NCI-H2171 treated with DMSO at 0.1 percent for 48 hours (cell line): ENCODE results near the gene TMSB10.
"Not testable (repeated sequence)": the region's sequence is repeated elsewhere in the genome, so short reads cannot be mapped to it uniquely, and the experiment has no call there.

Source experiments
- DNase-seq: peaks from one replicate; lab custom pipeline; 2025; lab: John Stamatoyannopoulos, UW

TMSB10 gene

DNA sequence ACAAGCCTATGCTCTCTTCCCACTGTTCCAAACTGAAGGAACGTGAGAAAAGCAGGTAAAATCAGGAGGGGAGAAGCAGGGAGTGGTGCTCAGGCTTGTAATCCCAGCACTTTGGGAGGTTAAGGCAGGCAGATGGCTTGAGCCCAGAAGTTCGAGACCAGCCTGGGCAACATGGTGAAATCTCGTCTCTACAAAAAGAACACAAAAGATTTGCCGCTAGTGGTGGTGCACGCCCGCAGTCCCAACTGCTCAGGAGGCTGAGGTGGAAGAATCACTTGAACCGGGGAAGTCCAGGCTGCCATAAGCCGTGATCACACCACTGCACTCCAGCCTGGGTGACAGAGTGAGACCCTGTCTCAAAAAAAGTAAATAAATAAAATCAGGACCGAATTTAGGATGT lies 1.3 kb upstream of the TMSB10 start:
- no peak for DNase-seq

DNA sequence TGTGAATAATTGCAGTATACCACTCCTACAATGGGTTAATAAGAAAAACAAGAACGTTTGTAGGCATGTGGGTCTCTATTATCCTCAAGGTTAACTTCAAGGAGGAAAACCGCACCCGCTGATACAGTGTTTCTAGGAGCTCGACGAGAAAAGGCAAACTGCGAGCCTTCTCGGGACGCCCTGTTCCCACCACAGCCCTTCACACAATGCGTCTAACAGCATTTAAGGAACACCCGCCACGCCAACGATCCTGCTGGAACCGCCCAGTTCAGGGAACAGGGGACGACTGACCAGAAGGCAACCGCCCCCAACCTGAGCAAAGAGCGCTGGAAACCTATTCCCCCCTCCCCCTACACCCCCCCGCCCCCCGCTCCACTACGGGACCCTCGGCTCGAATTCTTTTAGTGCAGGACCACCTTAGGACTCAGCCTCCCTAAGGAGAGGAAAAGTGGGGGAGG lies 710 bp upstream of the TMSB10 start:
- DNase-seq = peak; percentile 17

DNA sequence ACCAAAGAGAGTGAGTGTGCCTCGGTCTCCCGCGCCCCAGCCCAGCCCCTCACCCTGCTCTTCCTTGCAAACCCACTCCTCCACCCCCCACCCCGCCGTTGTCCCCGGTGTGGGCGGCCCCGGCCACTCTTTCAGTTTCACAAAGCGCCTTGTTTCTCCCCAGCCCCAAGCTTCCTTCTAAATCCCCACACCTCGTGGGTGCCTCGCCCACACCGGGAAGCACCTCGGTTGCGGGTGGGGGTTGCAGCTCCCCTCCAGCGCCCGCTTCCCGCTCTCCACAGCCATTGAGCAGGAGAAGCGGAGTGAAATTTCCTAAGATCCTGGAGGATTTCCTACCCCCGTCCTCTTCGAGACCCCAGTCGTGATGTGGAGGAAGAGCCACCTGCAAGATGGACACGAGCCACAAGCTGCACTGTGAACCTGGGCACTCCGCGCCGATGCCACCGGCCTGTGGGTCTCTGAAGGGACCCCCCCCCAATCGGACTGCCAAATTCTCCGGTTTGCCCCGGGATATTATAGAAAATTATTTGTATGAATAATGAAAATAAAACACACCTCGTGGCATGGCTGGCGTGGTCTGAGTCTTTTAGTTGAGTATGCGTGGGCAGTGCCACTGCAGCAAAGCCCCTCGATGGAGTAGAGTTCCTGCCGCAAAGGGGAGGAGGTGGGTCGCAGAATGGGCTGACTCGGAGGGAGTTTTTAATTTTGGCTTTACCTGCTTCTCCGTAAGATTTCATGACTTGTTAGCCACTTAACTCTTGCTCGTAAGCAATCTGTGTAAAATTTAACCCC lies 848 bp downstream of the TMSB10 start:
- no peak for DNase-seq

DNA sequence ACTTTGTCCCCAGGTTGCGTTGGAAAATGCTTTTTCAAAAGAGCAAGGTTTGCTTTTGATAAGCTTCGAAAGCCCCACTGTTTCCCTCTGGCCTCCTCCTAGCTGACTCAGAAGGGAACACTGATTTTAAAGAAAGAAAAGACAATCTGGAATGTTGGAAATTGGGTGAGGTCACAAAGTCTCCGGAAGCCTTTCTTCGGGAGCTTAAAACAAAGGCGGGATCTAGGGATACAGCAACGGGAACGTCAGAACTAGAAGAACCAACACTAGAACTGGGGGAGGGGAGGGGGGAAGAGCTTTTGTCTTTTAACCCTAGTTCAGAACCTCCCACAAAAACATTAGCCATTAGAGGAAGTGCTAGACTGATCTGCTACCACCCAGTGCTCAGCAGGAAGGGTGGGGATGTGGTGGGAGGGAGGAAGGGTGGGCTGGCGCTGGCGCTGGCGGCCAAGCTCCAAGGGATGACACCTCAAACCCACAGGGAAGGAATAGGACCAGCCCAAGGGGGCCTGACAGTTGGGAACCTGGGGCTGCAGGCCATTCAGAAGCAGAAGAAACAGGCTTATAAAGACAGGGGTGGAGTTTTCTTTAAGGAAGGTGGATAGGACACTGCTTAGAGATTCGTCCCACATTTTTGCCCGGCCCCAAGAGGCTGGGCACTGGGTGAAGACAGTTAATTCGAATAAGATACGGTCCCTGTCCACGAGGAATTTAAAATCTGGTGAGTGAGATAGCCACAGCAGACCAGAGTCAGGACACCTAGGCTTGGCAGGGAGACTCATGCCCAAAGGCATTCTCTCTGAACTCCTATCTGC lies 1.7 kb downstream of the TMSB10 start:
- DNase-seq = peak; percentile 27

DNA sequence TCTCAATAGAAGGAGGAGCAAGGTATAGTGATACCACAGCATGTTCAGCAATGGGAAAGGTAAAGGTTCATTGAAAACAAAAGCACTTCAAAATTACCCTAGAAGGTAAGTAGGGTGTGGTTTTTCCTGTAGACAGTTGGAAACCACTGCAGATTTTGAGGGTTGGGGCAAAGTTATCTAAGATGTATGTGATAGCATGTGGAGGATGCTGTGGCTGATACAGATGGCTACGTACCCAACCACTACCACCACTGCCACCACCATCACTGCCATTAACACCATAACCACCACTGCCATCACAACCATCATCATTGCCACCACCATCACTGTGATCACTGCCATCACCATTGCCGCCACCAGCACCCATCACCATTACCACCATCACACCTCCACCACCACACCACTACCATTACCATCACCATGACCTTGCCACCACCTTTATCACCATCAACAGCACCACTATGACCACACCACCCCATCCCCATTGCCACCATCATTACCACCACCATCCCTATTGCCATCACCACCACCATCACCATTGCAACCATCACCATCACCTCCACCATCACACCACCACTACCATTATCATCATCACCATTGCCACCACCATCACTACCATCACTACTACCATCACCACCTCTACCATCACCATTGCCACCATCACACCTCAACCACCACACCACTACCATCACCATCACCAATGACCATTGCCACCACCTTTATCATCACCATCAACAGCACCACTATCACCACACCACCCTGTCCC lies 3.7 kb downstream of the TMSB10 start:
- no peak for DNase-seq

DNA sequence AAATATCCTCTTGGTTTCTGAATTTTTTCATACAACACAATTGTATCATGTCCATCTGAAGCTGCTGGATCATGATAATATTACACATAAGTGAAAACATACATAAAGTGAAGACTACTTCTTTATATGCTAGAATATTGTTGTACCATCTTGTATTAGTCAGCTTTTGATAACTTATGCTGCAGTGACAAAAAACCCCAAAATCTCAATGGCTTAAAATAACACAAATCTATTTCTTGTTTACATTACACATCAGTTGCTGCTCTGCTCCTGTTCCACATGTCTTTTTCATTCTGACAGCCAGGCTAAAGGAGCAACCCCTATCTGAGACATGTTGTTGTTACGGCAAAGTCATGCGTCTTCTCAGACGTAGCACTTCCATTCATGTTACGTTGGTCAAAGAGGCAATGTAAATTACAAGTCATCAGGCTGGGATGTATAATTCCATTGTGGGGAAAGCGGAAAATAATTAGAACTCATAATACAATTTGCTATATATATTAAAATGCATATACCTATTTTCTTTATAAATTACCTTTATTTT lies 5.8 kb downstream of the TMSB10 start:
- no peak for DNase-seq

DNA sequence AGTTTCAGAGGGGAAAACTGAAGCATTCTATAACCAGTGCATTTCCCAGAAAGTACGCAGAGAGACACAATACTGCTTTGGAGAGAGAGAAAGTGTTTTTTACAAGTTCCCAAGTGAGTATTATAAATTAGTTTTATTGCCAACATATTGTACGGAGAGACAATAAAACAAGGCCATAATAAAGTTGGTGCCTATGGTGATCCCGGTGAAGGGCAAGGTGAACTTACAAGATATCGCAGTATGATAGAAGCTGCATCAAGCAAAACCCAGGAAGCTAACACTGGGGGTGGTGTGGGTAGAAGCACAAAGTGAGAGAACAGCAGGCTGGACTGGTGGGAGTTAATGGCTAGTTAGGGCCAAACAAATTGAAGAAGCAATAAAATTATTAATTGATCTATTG lies 7.5 kb downstream of the TMSB10 start:
- DNase-seq = no peak

DNA sequence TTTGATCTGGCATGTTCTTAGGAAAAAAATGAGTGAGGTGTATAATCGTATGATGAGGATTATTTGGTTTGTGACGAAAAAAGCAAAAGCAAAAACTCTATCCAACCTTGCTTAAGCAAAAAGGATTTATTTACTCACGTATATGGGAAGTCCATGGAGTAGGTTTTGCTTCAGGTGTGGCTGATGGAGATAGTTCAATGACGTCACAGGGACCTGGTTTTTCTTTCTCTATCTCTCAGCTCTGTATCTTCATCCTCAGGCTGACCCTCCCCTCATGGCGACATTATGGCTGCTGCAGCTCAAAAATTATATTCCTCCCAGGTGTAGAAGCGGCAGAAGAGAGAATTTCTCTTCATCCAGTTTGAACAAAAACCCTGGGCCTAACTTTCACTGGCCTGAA lies 8.9 kb downstream of the TMSB10 start:
- DNase-seq = no peak

DNA sequence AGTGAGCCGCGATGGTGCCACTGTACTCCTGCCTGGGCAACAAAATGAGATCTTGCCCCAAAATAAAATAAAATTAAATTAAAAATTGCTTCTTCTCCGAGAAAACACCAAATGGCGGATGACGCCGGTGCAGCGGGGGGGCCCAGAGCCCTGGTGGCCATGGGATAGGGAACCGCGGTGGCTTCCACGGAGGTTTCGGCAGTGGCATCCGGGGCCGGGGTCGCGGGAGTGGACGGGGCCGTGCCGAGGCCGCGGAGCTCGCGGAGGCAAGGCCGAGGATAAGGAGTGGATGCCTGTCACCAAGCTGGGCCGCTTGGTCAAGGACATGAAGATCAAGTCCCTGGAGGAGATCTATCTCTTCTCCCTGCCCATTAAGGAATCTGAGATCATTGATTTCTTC lies 10.2 kb downstream of the TMSB10 start:
- not testable (repeated sequence) for DNase-seq

DNA sequence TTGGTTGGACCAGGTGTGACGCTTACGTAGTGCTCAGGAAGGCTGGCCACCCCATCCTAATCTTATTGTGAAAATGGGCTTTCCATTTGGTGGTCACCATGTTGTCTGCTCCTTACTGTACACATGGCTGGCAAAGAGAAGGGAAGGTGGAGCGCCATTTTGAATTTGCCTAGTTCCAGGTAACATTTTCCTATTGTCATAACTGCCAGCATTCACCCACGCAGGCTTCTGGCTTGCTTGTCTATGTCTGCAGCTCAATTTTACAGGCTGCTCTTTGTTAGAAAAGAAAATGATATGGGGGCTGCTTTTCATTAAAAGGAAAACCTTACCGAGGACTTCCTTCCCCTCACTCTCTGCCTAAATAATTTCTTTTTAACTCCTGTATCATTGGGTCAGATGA lies 12.4 kb downstream of the TMSB10 start:
- not testable (repeated sequence) for DNase-seq

DNA sequence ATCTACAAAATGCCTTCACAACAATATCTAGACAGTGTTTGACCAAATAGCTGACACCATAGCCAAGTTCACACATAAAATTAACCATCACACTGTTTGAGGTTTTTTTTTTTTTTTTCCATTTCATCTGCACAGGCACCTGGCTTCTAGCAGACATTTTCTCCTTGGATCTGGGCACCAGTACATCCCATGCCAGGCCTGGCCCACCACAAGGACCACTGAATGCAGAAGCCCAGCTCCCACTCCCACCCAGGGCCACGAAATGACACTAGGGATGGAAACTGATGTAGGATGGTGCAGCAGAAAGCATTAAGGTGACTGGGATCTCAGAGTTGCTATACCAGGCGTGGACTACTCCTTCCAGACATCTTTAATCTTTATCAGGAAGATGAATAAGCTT lies 13.0 kb downstream of the TMSB10 start:
- DNase-seq = no peak

DNA sequence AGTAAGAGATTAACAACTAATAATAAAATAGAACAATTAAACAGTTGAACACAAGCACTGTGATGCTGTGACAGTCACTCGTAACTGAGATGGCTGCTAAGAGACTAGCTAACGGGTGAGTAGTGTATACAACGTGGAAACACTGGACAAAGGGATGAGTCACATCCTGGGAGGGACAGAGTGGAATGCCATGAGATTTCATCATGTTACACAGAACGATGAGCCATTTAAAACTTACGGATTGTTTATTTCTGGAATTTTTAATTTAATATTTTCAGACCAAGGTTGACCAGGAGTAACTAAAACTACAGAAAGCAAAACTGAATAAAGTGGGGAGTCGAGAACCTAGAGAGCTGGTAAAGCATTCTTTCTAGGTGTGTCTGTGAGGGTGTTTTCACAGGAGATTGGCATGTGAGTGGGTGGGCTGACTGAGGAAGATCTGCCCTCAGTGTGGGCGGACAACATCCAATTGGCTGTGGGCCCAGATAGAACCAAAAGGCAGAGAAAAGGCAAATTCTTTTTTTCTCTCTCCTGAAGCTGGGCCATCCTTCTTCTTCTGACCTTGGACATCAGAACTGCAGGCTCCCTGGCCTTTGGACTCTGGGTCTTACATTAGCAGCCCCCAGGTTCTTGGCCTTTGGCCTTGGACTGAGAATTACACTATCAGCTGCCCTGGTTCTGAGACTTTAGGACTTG lies 14.6 kb downstream of the TMSB10 start:
- DNase-seq = no peak

DNA sequence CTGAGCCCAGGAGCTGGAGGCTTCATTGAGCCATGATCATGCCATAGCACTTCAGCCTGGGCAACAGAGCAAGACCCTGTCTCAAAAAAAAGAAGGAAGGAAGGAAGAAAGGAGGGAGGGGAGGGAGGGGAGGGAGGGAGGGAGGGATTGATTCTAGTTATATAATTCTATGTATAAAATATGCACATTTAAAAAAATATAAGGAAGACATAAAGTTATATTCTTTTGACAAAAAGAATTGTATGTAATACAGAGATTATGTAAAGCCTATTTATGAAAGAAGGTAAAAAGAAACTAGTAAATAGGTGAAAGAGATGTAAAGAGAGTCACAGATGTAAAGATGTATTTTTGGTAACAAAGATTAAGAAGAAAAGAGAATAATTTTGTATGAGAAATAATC lies 17.6 kb downstream of the TMSB10 start:
- DNase-seq = no peak

DNA sequence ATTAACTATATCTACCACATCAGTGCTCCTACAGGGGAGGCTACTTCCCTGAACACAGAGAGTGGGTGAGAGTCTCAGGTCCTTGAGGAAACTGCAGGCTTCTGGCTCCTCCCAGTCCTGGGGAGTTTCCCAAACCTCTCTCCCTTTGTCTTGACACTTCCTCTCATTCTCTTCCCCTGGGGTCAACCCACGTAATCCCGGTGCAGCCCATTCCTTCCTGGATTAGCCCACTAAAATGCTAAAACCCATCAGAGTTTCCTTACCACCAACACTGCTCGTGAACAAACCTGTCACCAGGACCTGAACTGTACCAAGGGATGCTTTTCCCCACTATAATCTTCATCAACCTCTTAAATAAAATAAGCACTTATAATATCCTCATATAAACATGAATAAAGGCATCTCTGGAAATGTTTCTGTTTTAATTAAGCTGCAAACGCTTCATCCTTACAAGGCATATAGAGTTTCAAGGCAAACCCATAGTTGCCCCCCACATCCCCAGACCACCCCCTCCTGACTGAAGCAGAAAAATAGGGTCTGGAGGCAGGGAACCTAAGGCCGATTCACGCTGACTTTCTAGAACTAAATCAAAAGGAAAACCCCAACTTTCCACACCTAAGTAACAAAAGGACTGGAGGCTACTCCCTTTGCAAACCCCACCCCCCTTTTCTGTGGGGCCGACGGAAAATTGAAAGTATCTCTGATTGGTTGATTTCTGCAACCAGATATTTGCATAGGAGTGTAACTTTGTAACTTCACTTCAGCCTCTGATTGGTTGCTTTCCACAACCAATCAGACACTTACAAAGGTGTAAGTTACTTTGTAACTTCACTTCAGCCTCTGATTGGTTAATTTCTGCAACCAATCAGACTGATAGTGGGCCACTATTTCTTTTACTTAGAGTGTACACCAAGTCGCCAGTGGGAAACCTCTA lies 19.0 kb downstream of the TMSB10 start:
- DNase-seq = no peak

DNA sequence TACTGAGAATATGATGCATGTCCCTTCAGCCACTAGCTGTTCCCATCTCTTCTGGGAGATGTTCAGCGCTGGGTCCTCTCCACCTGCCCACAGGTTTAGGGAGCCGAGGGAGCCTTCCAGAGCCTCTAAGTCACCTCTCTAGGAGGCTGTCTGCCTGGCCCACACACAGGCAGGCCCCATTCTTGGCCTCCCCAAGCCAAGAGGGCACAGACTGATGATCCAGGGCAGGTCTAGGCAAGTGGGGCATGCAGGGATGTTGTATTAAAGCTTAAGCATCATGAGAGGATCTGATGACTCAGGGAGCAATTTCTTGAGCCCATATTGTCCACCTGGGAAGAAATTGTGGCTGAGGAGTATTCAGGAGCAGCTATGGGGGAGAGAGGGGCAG lies 19.9 kb downstream of the TMSB10 start:
- no peak for DNase-seq

DNA sequence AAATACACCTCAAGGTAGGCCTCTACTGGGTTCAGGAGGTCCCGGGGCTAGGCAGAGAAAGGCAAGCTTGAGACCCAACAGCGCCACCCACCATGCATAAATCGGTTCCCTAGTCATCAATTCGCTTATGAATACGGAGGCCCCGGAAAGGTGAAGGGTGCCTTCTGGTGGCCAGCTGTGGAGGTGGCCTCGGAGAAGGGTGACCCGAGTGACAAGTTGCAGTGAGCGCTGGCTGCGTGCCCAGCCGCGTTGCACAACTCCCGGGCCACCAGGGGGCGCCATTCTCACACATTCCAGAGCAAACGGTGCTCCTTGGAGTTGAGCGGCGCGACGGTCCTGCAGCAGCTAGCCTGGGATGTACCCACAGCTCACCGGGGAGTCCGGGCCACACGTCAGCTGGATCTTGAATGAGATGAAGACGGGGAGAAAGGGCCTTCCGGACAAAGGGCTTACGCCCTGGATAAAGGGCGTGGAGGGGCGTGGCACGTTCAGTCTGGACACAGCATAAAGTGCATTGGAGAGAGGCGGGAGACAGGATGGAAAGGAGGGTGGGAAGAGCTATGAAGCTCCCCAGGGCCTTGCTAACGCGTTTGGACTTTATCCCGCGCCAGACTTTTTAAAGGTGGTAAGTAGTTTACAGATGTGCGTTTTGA lies 20.4 kb downstream of the TMSB10 start:
- DNase-seq = peak; percentile 88

DNA sequence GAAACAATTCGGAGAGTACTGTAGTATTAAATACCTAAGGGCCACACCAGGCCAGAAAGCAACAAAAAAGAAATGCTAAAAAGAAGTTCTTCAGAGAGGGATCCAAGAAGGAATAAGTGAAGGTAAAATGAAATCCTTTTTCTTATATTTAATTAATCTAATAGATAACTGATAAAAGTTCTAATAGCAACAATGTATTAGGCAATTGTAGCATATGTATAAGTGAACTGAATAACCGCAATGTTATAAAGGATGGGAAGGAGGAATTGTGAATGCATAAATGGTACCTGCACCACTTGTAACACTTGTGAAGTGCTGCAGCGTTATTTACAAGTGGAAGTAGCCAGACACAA lies 21.8 kb downstream of the TMSB10 start:
- no peak for DNase-seq

DNA sequence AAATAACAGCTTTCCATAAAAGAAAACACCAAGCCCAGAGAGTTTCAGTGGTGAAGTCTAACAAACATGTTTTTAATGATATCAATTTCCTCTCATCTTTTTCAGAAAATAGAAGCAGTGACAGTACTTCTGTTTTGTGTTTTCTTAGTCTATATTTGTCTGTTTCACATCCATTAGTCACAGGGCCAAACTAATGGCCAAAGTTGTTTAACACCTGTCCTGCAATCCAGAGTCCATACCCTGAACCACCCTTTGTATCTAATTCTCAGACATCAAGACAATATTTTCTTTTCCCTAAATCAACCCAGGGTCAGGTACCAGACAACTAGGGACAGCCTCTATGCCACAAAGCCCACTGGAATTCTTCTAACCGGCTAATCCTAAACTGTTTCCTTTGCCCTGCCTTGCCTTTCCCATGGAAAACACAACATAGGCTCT lies 25.9 kb downstream of the TMSB10 start:
- DNase-seq = no peak

DNA sequence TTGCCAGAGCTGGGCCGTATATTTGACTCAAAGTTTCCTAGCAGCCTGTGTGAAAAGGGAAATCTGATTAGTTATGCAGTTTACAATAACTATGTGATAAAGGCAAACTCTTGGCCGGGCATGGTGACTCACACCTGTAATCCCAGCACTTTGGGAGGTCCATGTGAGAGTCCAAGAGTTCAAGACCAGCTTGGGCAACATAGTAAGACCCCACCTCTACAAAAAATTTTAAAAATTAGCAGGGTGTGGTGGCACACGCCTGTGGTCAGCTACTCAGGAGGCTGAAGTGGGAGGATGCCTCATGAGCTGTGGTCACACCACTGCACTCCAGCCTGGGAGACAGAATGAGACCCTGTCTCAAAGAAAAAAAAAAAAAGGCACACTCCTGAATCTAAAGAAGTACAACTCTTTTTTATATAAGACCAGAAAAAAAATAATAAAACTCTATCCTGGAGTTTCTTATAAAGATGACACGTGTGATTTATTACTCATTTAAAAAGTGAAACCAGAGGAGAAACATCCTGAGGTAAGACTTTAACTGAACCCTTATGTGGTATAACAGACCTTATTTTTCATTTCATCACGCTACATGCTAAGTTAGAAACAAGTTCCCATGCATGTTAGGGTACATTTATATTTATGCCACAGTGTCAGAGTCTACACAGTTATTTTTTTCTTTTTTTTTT lies 32.9 kb downstream of the TMSB10 start:
- DNase-seq = no peak
